AG04450 (cell line): ENCODE data around the gene PPP1R37. TPM values are rescaled to one million over a fixed set of nuclear protein-coding genes. Genes with fewer than 3 reads are reported as not detected.

Experiments used
- CTCF ChIA-PET: fragments of 300-600, 350-600 bp; formaldehyde crosslinking; extraction: SDS; loops from one replicate; lab custom pipeline; 2022; ENCODE audit warnings: antibody characterized with exemption, inconsistent platforms; lab: Charles Lee
- POLR2A ChIA-PET: fragments of 350-600 bp; formaldehyde crosslinking; extraction: SDS; loops from one replicate; lab custom pipeline; 2021; ENCODE audit warnings: antibody characterized with exemption, inconsistent platforms; lab: Yijun Ruan, JAX
- DNase-seq: peaks from one replicate; pipeline ENCODE4 v3.0.0-alpha.2; 2011; ENCODE audit warnings: low read depth, low spot score
- H3K27ac ChIP-seq: one replicate; pipeline ENCODE4 v1.5.1; 2012; ENCODE audit warnings: low read depth, low read length, control low read depth
- H3K27me3 ChIP-seq: one replicate; pipeline ENCODE4 v1.6.0; 2012; ENCODE audit warnings: low read length; ENCODE audit not compliant: control insufficient read depth, insufficient read depth
- H3K4me3 ChIP-seq: 2 replicates; pipeline ENCODE4 v1.5.1; 2011; ENCODE audit warnings: mild to moderate bottlenecking, low read depth, low read length, control low read depth
- H3K9me3 ChIP-seq: 2 replicates; pipeline ENCODE4 v1.5.1; 2012; ENCODE audit warnings: low read length; ENCODE audit not compliant: control insufficient read depth, insufficient read depth
- CTCF ChIP-seq: IDR thresholded peaks from 2 replicates; pipeline ENCODE4 v1.5.1; 2011; ENCODE audit warnings: low read depth, low read length, control low read depth, inconsistent platforms
- polyA plus RNA-seq: library from polyadenylated mRNA; depleted of rRNA; stranded (reverse); fragments of >200 nt; gene quantifications from 2 replicates; pipeline ENCODE4 v1.2.3, GENCODE V29; 2011

The PPP1R37 gene
- polyA plus RNA-seq, 1 experiment = 8.6 TPM

DNA sequence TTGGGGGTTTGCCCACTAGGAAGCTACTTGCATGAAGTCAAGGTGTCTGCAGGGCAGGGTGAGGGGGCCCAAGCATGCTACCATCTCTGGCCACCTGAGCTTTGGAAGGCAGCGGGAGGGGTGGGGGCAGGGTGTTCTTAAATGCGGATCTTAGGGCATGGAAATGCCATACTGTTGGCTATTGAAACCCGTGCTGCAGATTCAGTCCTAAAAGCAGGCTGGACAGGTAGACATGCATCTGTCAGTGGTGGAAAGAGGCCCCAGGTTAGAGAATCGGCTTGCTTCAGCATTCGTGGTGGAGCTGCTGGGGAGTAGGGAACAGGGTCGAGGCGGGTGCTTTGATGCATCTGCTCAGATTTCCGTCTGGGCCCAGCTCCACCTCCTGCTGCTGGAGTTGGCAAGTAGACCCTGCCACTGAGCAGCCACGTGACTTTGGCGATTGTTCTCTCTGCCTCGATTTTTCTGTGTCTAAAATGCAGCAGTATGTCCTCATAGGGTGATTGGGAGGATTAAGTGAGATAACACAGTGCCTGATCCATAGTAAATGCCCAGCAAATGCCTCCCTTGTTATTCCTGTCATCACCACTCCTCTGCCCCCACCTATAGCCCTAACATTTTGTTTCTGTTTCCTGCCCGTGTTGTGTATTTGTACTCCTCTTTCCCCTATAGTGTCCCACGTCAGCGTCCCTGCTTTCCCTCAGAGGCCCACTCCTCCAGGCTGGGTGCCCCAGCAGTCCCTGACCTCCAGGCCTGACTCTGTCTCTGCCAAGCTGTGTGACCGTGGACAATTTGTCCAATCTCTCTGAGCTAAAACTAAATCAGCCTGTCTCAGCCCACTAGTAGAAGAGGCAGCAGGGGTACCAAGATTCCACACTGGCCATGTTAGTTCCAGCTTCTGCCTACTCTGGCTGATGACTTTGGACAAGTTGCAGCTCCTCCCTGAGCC lies 5.8 kb downstream of the PPP1R37 start:
- DNase-seq = no peak
- ChIA-PET CTCF (interaction anchor here (1.6 kb wide), 2 partner anchors 27 to 39 kb away, joined by 3 to 4 read pairs; no protein-coding TSS in a partner anchor), POLR2A (interaction anchor here (0.7 to 0.8 kb wide), 2 partner anchors 80 to 140 kb away, joined by 4 to 7 read pairs; partner anchors contain the start of genes BLOC1S3 and TRAPPC6A)
- peak overlapping the region; percentile 44 for H3K4me3 ChIP-seq
- H3K27ac ChIP-seq = peak overlapping the region; percentile 39
- no peaks in the 10 kb centered on the region for H3K27me3 ChIP-seq
- no peak for TF ChIP-seq CTCF
- no peaks in the 10 kb centered on the region; the same call in 1 of the 2 replicates for H3K9me3 ChIP-seq

- Histone ChIP-seq H3K4me3 (no peak overlapping the region), H3K9me3 (no peaks in the 10 kb centered on the region; the same call in 1 of the 2 replicates), H3K27ac (no peak overlapping the region), H3K27me3 (no peaks in the 10 kb centered on the region)
- DNase-seq = no peak
- ChIA-PET POLR2A (no interaction called here), CTCF (interaction anchor here (0.6 to 1.6 kb wide), 2 partner anchors 26 to 153 kb away, joined by 3 to 7 read pairs; no protein-coding TSS in a partner anchor)
- TF ChIP-seq CTCF = no peak
Measured at GRCh38 chr19:45099467-45100191, 6.7 kb downstream of the PPP1R37 start.

GRCh38 chr19:45100201-45100600 lies 7.2 kb downstream of the PPP1R37 start:
- no peak for TF ChIP-seq CTCF
- no peak overlapping the region for H3K4me3 ChIP-seq
- CTCF ChIA-PET = interaction anchor here (0.6 to 1.6 kb wide), 2 partner anchors 25 to 152 kb away, joined by 3 to 7 read pairs; no protein-coding TSS in a partner anchor
- no peaks in the 10 kb centered on the region; the same call in 1 of the 2 replicates for H3K9me3 ChIP-seq
- H3K27me3 ChIP-seq = no peaks in the 10 kb centered on the region
- H3K27ac ChIP-seq = no peak overlapping the region
- POLR2A ChIA-PET = no interaction called here
- no peak for DNase-seq

DNA sequence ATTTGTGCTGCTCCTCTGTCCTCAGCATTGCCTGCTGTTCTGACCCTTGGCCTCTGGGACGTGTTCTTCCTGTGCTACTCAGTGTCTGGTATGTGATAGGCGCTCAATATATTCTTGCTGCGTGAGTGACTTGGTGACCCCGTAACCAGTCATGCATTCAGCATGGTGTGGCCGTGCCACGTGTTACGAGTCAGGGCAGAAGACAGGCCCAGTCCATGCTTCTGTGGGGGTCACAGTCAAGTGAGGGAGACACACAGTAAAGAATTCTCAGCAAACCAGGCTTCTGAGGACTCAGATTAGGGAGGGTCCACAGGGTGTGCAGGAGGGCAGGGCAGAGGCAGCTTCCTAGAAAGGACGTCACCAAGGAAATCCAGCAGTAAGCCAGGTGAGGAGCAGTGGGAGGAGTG lies 7.9 kb downstream of the PPP1R37 start:
- Histone ChIP-seq H3K27ac (no peak overlapping the region), H3K9me3 (no peaks in the 10 kb centered on the region; the same call in 1 of the 2 replicates), H3K4me3 (no peak overlapping the region), H3K27me3 (no peaks in the 10 kb centered on the region)
- DNase-seq = no peak
- ChIA-PET CTCF (interaction anchor here (1.6 kb wide), 1 partner anchor 25 kb away, joined by 3 read pairs; no protein-coding TSS in a partner anchor), POLR2A (no interaction called here)
- TF ChIP-seq CTCF = no peak
